Measurements from ENCODE around the gene ADCY9. TPM values are rescaled to one million over a fixed set of nuclear protein-coding genes. Genes with fewer than 3 reads are reported as not detected.
A peak's percentile ranks its signal among the peaks of the same experiment; 100 is the strongest.
"Not testable (repeated sequence)": the region's sequence is repeated elsewhere in the genome, so short reads cannot be mapped to it uniquely, and the experiment has no call there.

ADCY9 gene
- 28.4 and 31.7 TPM in 2 replicates for total RNA-seq
- 15.3 TPM for polyA plus RNA-seq (2012)

GRCh38 chr16:4116325-4117249, at the start of gene ADCY9:
Gene ADCY9, minus strand, starts transcription at chr16:4116442. Its CDS starts 1,000 bp downstream, at chr16:4115442.
- DNase-seq (ENCODE audit: low read depth), result peak; percentile 79

- DNase-seq (ENCODE audit: low read depth), result no peak
These were observed 44.6 kb upstream of the ADCY9 start for GRCh38 chr16:4160658-4161430.

GRCh38 chr16:4159726-4160125, 43.5 kb upstream of the ADCY9 start:
- no peak for DNase-seq (ENCODE audit: low read depth)

DNA sequence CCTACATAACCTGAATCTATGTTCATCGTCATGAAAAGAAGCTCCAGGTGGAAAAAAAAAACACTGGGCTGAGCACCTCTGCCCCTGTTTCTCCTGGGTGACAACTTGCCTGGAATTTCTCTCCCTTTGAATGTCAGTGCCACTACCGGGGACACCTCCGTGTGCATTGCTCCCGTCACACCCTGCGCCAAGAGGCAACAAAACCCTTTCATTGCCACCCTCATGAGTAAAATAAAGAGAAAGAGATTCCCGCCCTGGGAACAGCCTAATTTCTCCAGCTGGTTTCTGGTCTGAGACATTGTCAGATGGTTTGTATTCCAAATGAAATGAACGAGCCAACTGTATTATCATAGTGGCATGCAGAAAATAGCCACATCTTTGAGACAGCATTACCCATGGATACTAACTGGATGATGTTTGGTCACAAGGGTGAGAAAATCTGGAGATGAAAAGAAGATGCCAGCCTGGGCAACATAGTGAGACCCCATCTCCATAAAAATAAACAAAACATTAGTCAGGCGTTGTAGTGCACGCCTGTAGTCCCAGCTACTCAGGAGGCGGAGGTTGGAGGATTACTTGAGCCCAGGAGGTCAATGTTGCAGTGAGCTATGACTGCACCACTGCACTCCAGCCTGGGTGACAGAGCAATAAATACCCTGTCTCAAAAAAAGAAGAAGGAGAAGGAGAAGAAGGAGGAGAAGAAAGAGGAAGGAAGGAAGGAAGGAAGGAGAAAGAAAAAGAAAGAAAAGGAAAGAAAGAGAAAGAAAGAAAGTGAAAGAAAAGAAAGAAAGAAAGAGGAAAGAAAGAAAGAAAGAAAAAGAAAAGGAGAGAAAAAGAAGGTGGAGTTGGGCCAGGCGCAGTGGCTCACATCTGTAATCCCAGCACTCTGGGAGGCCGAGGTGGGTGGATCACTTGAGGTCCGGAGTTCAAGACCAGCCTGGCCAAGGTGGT, 42.2 kb upstream of the ADCY9 start:
- DNase-seq (ENCODE audit: low read depth), result no peak

- DNase-seq (ENCODE audit: low read depth), result no peak
These were observed 41.2 kb upstream of the ADCY9 start for GRCh38 chr16:4157376-4157825.

GRCh38 chr16:4156503-4156902, 40.3 kb upstream of the ADCY9 start:
- DNase-seq (ENCODE audit: low read depth), result not testable (repeated sequence)

DNA sequence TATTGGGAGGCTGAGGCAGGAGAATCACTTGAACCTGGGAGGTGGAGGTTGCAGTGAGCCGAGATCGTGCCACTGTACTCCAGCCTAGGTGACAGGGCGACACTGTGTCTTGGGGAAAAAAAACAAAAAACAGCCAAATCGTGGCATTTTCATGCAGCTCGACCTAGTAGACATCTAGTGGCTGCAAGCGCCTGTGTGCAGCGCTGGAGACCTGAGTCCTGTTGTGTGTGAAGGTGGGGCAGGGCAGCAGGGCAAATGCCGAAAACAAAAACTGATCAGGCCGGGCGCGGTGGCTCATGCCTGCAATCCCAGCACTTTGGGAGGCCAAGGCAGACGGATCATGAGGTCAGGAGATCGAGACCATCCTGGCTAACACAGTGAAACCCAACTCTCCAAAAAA, 37.1 kb upstream of the ADCY9 start:
- not testable (repeated sequence) for DNase-seq (ENCODE audit: low read depth)

DNA sequence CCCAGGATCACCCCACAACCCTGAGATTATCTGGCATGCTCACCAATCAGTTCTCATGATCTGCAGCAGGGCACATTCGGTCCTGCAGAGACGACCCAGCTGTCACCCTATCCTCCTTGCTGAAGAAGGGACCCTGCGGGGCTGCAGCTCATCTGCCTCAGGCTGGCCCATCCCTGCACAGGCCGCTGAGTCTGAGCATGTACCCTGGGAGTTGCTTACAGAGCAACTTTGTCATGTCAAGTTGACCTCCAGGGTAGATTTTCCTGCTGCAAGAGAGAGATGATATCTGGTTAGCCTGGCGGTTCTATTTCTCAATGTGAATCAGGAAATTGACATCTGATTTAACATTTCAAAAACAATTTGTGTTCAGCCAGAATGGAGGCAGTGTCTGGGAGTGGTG, 36.0 kb upstream of the ADCY9 start:
- no peak for DNase-seq (ENCODE audit: low read depth)

- DNase-seq (ENCODE audit: low read depth), result no peak
These were observed 31.0 kb upstream of the ADCY9 start for GRCh38 chr16:4147236-4147635.

DNA sequence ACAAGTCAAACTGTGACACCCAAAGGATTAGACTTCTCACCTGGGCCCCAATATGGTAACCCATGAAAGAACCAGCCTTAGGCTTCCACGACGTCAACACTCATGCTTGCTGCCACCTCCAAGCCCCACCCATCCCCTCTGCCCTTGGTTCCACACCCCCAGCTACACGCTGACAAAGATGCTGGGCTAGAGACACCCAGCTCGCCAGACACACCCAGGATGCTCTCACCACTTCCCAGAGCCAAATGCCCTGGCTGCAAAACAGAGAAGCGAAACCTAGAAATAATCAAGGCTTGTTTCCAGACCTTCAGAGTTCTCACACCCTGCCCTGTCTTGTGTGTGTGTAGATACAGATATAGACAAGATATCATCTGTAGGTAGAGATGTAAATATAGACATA, 26.0 kb upstream of the ADCY9 start:
- DNase-seq (ENCODE audit: low read depth), result no peak

DNA sequence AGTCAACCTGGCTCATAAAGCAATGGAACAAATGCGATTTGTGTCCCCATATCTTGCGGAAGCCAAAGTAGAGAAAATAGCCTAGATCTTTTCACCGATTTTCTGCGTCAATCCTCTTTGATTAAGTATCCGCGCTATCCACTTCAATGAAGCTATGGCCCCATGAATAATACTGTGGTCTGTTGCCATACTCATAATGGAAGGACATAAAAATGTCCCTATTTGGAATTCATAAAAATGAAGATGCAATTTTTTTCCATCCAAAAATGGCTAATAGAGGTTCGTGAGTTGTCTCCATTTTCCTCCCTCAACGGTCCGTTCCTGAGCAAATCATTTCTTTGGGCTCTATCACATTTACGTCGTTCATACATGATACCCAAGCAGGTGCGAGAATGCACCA, 25.4 kb upstream of the ADCY9 start:
- DNase-seq (ENCODE audit: low read depth), result no peak

DNA sequence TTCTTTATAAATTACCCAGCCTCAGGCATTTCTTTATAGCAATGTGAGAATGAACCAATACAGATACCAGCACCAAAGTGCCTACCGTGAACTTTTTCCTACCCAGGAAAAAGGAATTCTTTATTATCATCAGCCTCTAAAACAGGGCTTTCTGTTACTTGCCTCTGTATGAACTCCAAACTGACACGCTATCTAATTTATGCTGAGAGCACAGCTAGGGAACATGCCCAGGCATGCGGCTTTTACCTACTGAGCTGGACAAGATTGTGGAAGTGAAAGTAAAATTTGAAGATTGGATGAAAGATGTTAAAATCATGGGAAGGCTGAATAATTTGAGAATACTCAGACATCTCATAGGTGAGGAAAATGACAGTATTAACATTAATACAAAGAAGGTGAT, 24.4 kb upstream of the ADCY9 start:
- peak; percentile 19 for DNase-seq (ENCODE audit: low read depth)

DNA sequence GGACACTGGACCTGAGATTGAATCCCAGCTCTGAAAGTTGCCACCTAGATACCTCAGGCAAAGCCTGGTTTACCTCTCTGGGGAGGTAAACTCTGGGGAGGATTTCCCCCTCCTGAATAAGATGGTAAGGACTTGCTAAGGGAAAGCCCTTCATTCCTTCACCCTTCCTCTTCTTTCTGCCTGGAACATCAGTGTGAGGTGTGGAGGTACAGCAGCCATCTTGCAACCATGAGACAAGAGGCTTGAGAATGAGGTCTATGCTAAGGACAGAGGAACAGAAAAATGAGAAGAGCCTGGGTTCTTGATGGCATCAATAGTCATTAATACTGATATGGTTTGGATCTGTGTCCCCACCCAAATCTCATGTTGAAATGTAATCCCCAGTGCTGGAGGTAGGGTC, 23.7 kb upstream of the ADCY9 start:
- DNase-seq (ENCODE audit: low read depth), result no peak

DNA sequence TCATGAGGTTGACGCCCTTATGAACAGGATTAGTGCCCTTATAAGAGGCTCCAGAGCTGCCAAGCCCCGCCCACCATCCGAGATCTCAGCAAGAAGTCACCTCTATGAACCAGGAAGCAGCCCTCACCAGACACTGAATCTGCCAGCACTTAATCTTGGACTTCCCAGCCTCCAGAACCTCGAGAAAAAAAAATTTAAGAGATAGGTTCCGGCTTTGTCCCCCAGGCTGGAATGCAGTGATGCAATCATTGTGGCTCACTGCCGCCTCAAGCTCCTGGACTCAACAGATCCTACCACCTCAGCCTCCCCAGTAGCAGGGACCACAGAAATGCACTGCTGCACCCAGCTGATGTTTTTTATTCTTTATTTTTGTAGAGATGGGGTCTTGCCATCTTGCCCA, 22.5 kb upstream of the ADCY9 start:
- no peak for DNase-seq (ENCODE audit: low read depth)

DNA sequence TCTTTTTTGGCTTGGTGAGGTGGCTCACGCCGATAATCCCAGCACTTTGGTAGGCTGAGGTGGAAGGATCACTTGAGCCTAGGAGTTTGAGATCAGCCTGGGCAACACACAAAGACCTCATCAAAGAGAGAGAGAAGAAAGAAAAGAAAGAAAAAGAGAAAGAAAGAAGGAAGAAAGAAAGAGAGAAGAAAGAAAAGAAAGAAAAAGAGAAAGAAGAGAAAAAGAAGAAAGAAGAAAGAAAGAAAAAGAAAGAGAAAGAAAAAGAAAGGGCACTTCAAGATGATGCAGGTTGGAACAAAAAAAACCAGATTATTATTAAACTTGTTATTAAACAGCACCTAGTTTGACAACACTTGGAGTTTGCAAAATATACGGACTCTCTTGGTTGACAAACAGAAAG, 21.2 kb upstream of the ADCY9 start:
- no peak for DNase-seq (ENCODE audit: low read depth)

GRCh38 chr16:4136229-4136813, 20.1 kb upstream of the ADCY9 start:
- DNase-seq (ENCODE audit: low read depth), result no peak

GRCh38 chr16:4135537-4135936, 19.3 kb upstream of the ADCY9 start:
- DNase-seq (ENCODE audit: low read depth), result no peak

- DNase-seq (ENCODE audit: low read depth), result no peak
These were observed 17.7 kb upstream of the ADCY9 start for GRCh38 chr16:4133897-4134372.

DNA sequence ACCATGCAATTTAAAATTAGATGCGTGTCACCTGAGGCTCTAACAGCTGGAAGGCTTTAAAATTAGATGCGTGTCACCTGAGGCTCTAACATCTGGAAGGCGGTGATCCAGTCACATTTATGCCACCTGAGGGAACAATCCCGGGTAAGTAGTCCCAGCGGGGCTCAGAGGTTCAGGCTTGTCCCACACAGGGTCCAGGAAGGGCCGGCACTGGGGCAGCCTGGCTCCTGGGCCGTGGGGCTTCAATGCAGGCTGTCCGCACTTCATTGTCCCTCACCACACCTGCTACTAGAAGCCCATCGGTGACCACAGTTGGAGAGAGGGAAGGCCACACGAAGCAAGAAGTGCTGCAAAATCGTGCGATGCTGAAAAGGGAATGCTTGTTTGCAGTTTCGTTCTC, 15.4 kb upstream of the ADCY9 start:
- no peak for DNase-seq (ENCODE audit: low read depth)

DNA sequence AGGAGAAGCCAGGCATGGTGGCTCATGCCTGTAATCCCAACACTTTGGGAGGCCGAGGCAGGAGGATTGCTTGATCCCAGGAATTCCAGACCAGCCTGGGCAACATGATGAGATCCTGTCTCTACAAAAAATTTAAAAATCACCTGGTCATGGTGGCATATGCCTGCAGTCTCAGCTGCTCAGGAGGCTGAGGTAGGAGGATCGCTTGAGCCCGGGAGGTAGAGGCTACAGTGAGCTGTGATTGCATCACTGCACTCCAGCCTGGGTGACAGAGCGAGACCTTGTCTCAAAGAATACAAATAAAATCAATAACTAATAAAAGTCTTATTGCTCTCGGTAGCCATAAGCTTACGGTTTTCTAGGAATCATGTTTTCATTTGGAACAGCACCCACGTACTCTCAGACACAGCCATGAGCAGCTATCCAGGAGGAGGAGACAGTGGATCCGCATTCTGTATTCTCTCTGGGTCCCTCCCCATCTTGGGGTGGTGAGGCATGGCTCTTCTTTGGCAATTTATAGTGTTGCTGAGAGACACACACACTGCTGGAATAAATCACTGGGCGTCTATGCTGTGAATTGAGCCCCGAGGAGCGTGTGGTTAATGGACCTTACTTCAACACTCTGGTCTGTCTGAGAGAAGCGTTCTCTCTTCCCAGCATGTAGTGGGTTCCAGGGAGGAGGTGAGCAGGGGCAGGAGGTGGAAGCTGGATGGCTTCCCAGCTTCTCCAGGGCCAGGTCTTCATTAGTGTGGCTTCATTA, 8.5 kb upstream of the ADCY9 start:
- no peak for DNase-seq (ENCODE audit: low read depth)
